Right lobe of liver (tissue), 4 donors: Measurements from ENCODE around the gene EXOC2.
"Not testable (repeated sequence)": the region's sequence is repeated elsewhere in the genome, so short reads cannot be mapped to it uniquely, and the experiment has no call there.

Experiments
- POLR2A ChIP-seq: fragments of 450-650 bp; IDR thresholded peaks from one replicate; pipeline ENCODE4 v1.6.1; 2017; ENCODE audit warnings: antibody characterized with exemption, mild to moderate bottlenecking
- TF ChIP-seq, protein P1 (sequence below), 4 donors: fragments of 200-600 bp in 3 of 4; fragments of 450-650 bp in 1 of 4; IDR thresholded peaks; one replicate each; pipeline versions ENCODE4 v1.5.1 to v1.8.0; 2016 to 2022; ENCODE audit warnings: antibody characterized with exemption in 4 of 4, mild to moderate bottlenecking in 2 of 4
- donor health status: DM: no; HTN: no; CAD: no.
- donor health status: DM: no; HTN: no; CAD: no.
- donor health status: DM: no; HTN: yes; CAD: no.

- TF ChIP-seq, protein P1, sequence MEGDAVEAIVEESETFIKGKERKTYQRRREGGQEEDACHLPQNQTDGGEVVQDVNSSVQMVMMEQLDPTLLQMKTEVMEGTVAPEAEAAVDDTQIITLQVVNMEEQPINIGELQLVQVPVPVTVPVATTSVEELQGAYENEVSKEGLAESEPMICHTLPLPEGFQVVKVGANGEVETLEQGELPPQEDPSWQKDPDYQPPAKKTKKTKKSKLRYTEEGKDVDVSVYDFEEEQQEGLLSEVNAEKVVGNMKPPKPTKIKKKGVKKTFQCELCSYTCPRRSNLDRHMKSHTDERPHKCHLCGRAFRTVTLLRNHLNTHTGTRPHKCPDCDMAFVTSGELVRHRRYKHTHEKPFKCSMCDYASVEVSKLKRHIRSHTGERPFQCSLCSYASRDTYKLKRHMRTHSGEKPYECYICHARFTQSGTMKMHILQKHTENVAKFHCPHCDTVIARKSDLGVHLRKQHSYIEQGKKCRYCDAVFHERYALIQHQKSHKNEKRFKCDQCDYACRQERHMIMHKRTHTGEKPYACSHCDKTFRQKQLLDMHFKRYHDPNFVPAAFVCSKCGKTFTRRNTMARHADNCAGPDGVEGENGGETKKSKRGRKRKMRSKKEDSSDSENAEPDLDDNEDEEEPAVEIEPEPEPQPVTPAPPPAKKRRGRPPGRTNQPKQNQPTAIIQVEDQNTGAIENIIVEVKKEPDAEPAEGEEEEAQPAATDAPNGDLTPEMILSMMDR (IDR thresholded peaks at IDR 0.05), result not testable (repeated sequence)
- not testable (repeated sequence) for TF ChIP-seq POLR2A
Observed at GRCh38 chr6:663788-664187, 29.2 kb downstream of the EXOC2 start.
